ENCODE results near the gene CNTF. TPM values are rescaled to one million over a fixed set of nuclear protein-coding genes. Genes with fewer than 3 reads are reported as not detected.

CNTF gene
- total and polyA plus RNA-seq, 2 of the 4 experiments (the other 2 are of a cell fraction) = 1.2 to 2.3 TPM

- TF ChIP-seq CTCF (conservative IDR thresholded peaks at IDR 0.05; ENCODE audit: low read depth, low read length) (no peak), SMC3 (IDR thresholded peaks at IDR 0.05; ENCODE audit: low read depth, low read length) (no peak)
These were observed 32.4 kb downstream of the CNTF start (continued) for GRCh38 chr11:58654908-58655296.

DNA sequence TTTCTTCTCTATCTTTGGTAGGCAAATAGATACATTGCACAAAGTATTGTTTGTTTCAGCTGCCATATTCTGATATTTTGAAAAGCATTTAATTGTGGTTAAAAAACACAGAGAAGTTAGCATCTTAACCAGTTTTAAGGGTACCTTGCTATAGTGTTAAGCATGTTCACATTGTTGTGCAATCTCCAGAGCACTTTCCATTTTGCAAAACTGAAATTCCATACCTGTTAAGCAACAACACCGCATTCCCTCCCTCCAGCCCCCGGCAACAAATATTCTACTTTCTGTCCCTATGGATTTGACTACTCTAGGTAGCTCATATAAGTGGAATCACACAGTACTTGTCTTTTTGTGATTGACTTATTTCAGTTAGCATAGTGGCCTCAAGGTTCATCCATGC, 33.9 kb downstream of the CNTF start:
- in situ Hi-C loops (cut with MboI; ENCODE audit: low sequenced_read_pairs) (no loop called here), dilution Hi-C loops (cut with HindIII; ENCODE audit: low sequenced_read_pairs, unreplicated experiment) (no loop called here), intact Hi-C loops (cut with micrococcal nuclease) (no loop called here)
- no peak overlapping the region for H4K5ac ChIP-seq (ENCODE audit: low read depth, low read length)
- H2BK120ac ChIP-seq (ENCODE audit: low read depth, low read length) = no peak overlapping the region
- H4K8ac ChIP-seq (ENCODE audit: low read depth in 2 of 2, low read length in 2 of 2) = no peak overlapping the region
- no peaks in the 10 kb centered on the region for H3K79me1 ChIP-seq (ENCODE audit: low read depth in 1 of 2, low read length in 2 of 2)
- no peak overlapping the region for H3K23ac ChIP-seq (ENCODE audit: low read depth, low read length)
- H3K56ac ChIP-seq (ENCODE audit: extremely low read depth, insufficient read depth, low read length) = no peak overlapping the region
- no peak overlapping the region for H4K91ac ChIP-seq (ENCODE audit: insufficient read depth, low read depth, low read length)
- no peak overlapping the region for H3K18ac ChIP-seq (ENCODE audit: low read depth, low read length)
- H3K4me3 ChIP-seq (ENCODE audit: insufficient read depth, low read depth, low read length) = no peak overlapping the region
- H4K20me1 ChIP-seq (ENCODE audit: insufficient read depth, low read length) = no peaks in the 10 kb centered on the region
- no peak for ATAC-seq (ENCODE audit: low read depth)
- H3K4ac ChIP-seq (ENCODE audit: low read depth, low read length) = no peak overlapping the region
- DNase-seq = no peak
- H2BK20ac ChIP-seq (ENCODE audit: low read depth, low read length) = no peak overlapping the region
- WGBS, 2 experiments (ENCODE audit: extremely low coverage in 2 of 2, insufficient read length in 1 of 2) = no CpG with 5 or more reads among the region's 2 CpGs
- H3K9me1 ChIP-seq (ENCODE audit: insufficient read depth, low read length) = no peaks in the 10 kb centered on the region
- no peak overlapping the region for H2AFZ ChIP-seq (replicated peaks; ENCODE audit: low read length, poor library complexity)
- CTCF ChIA-PET = no interaction called here
- TF ChIP-seq CEBPB (IDR thresholded peaks at IDR 0.05; ENCODE audit: low read depth, low read length) = peak; percentile 66
- no peak for TF ChIP-seq POLR2A (IDR thresholded peaks at IDR 0.05; ENCODE audit: low read depth, low read length)
- no peak overlapping the region for H2AK9ac ChIP-seq (replicated peaks; ENCODE audit: low read depth, low read length, poor library complexity)
- no peak overlapping the region for H2AK5ac ChIP-seq (ENCODE audit: low read depth, low read length)
- no peak overlapping the region for H2BK15ac ChIP-seq (ENCODE audit: low read depth, low read length)
- H3K4me1 ChIP-seq (ENCODE audit: control insufficient read depth, insufficient read depth, low read length) = peaks cover 2% of the 10 kb centered on the region; the same call in 1 of the 2 replicates
- H3K4me2 ChIP-seq (ENCODE audit: low read depth, low read length) = no peak overlapping the region
- H3K9ac ChIP-seq (ENCODE audit: low read depth, low read length) = no peak overlapping the region
- no peaks in the 10 kb centered on the region for H3K27me3 ChIP-seq (ENCODE audit: control insufficient read depth, insufficient read depth, low read length)
- H3K14ac ChIP-seq (replicated peaks; ENCODE audit: low read depth, low read length) = no peak overlapping the region
- H3K9me3 ChIP-seq (ENCODE audit: control insufficient read depth, insufficient read depth, low read length) = no peaks in the 10 kb centered on the region
- H3K27ac ChIP-seq (ENCODE audit: insufficient read depth, low read length) = no peak overlapping the region
- BruUV-seq (replicated peaks) = no TSS peak
- H3K36me3 ChIP-seq (ENCODE audit: control insufficient read depth, insufficient read depth, low read length) = no peaks in the 10 kb centered on the region
- H2BK5ac ChIP-seq (ENCODE audit: low read depth, low read length, poor library complexity, severe bottlenecking) = no peak overlapping the region
- POLR2A ChIA-PET (ENCODE audit: unreplicated experiment) = no interaction called here
